PFSK-1 (cell line): ENCODE data around the gene BCAP29.

ENCODE experiments used
- FOXP2 ChIP-seq: optimal IDR thresholded peaks from 2 replicates; pipeline ENCODE3; 2011; ENCODE audit warnings: borderline replicate concordance, control low read depth, inconsistent platforms; ENCODE audit not compliant: insufficient read depth; ENCODE audit errors: extremely low read length, extremely low read depth
- POLR2AphosphoS5 ChIP-seq: IDR thresholded peaks from 2 replicates; pipeline ENCODE4 v1.6.1; 2012; ENCODE audit warnings: low read depth, mild to moderate bottlenecking, control low read depth, low read length, moderate library complexity
- SIN3A ChIP-seq: IDR thresholded peaks from 2 replicates; pipeline ENCODE4 v1.6.1; 2012; ENCODE audit warnings: mild to moderate bottlenecking, low read length, moderate library complexity, borderline replicate concordance; ENCODE audit not compliant: insufficient read depth
- TF ChIP-seq, protein P1 (sequence below), 2 experiments: IDR thresholded peaks; 2 replicates each; pipeline versions ENCODE4 v1.6.1 to v1.8.0; 2011 to 2012; ENCODE audit warnings: low read depth in 2 of 2, low read length in 2 of 2, control low read depth in 1 of 2, inconsistent platforms in 1 of 2, mild to moderate bottlenecking in 1 of 2, moderate library complexity in 1 of 2; ENCODE audit not compliant: insufficient read depth in 1 of 2

DNA sequence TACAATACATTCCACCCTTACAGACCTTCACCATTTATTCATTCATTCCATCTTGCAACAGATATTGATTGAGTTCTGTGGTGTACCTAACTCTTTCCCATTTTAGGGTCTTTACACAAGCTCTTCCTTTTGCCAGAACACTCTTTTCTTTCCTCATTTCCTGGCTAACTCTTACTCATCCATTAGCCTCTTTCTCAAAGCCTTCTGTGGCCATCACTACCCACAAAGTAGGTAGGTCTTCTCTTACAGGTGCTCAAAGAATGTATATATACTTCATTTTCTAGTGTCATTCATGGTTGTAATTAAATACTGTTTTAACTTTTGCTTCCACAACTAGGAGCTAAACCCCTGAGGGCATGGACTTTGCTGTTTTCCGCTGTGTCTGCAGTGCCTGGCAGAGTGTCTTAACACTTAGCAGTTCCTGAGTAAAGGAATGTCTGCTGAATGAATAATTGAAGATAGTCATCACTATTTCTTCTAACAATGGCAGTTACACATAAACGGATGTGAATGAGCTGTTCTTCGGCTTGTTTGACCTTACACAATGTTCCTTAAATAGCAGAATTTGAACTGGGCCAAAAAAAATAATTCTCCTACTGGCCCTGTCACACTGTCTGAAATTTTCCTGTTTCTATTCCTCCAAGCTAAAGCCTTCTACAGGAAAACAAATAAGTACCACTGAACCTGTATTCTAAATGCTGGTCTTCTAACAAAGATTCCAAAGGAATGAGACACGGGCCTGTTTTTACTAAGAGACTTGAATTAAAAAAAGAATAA is 15.1 kb downstream of the BCAP29 start:
- peak; percentile 49; the same call in 1 of the 2 replicates for TF ChIP-seq POLR2AphosphoS5
- TF ChIP-seq FOXP2: no peak
- peak; percentile 81 for TF ChIP-seq SIN3A
- TF ChIP-seq, protein P1, sequence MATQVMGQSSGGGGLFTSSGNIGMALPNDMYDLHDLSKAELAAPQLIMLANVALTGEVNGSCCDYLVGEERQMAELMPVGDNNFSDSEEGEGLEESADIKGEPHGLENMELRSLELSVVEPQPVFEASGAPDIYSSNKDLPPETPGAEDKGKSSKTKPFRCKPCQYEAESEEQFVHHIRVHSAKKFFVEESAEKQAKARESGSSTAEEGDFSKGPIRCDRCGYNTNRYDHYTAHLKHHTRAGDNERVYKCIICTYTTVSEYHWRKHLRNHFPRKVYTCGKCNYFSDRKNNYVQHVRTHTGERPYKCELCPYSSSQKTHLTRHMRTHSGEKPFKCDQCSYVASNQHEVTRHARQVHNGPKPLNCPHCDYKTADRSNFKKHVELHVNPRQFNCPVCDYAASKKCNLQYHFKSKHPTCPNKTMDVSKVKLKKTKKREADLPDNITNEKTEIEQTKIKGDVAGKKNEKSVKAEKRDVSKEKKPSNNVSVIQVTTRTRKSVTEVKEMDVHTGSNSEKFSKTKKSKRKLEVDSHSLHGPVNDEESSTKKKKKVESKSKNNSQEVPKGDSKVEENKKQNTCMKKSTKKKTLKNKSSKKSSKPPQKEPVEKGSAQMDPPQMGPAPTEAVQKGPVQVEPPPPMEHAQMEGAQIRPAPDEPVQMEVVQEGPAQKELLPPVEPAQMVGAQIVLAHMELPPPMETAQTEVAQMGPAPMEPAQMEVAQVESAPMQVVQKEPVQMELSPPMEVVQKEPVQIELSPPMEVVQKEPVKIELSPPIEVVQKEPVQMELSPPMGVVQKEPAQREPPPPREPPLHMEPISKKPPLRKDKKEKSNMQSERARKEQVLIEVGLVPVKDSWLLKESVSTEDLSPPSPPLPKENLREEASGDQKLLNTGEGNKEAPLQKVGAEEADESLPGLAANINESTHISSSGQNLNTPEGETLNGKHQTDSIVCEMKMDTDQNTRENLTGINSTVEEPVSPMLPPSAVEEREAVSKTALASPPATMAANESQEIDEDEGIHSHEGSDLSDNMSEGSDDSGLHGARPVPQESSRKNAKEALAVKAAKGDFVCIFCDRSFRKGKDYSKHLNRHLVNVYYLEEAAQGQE (IDR thresholded peaks at IDR 0.05; ENCODE audit: insufficient read depth in 1 of 2, low read depth in 2 of 2, low read length in 2 of 2): no peak
